Caco-2 (cell line): ENCODE results near the gene PCNX3. TPM values are rescaled to one million over a fixed set of nuclear protein-coding genes. Genes with fewer than 3 reads are reported as not detected.

Experiments
- BruUV-seq: library from RNA; stranded (reverse); fragments of 400-500 nt; replicated peaks from 2 replicates; lab custom pipeline; 2021; lab: Mats Ljungman, UMichigan
- CTCF ChIA-PET: fragments of 300-600 bp; sonication (Branson Sonifier 250); formaldehyde crosslinking; loops from one replicate; lab custom pipeline; 2022; ENCODE audit warnings: antibody characterized with exemption; lab: Charles Lee
- POLR2A ChIA-PET: fragments of 300-600 bp; sonication (Branson Sonifier 250); formaldehyde crosslinking; loops from one replicate; lab custom pipeline; 2022; ENCODE audit warnings: antibody characterized with exemption; lab: Charles Lee
- DNase-seq, 2 experiments: peaks; one replicate each; pipeline versions ENCODE4 v3.0.0 to v3.0.0-alpha.2; 2020 to 2022
- H3K27me3 ChIP-seq: replicated peaks from 2 replicates; pipeline ENCODE4 v1.6.0; 2011; ENCODE audit warnings: low read length; ENCODE audit not compliant: control insufficient read depth, insufficient read depth
- H3K36me3 ChIP-seq: 2 replicates; pipeline ENCODE4 v1.5.1; 2011; ENCODE audit warnings: low read length; ENCODE audit not compliant: control insufficient read depth, insufficient read depth
- H3K4me1 ChIP-seq: fragments of 250-450 bp; sonication (Bioruptor Pico); 2 replicates; pipeline ENCODE4 v1.5.1; 2020; ENCODE audit warnings: mild to moderate bottlenecking
- H3K4me3 ChIP-seq: 2 replicates; pipeline ENCODE4 v1.5.1; 2011; ENCODE audit warnings: low read depth, mild to moderate bottlenecking, control low read depth, low read length
- H3K9me3 ChIP-seq: fragments of 250-450 bp; sonication (Bioruptor Pico); 2 replicates; pipeline ENCODE4 v1.5.1; 2020; ENCODE audit warnings: mild to moderate bottlenecking, moderate library complexity
- H3K27ac Mint-ChIP-seq: one replicate; pipeline ENCODE4 v1.8.0; 2022; ENCODE audit warnings: mixed read lengths; ENCODE audit not compliant: unreplicated experiment
- H3K27me3 Mint-ChIP-seq: one replicate; pipeline ENCODE4 v1.8.0; 2022; ENCODE audit warnings: mixed read lengths; ENCODE audit not compliant: insufficient read depth, unreplicated experiment
- H3K36me3 Mint-ChIP-seq: one replicate; pipeline ENCODE4 v1.8.0; 2022; ENCODE audit warnings: mild to moderate bottlenecking, mixed read lengths; ENCODE audit not compliant: insufficient read depth, unreplicated experiment
- H3K4me1 Mint-ChIP-seq: one replicate; pipeline ENCODE4 v1.8.0; 2022; ENCODE audit warnings: low read depth, mixed read lengths; ENCODE audit not compliant: unreplicated experiment
- H3K4me3 Mint-ChIP-seq: one replicate; pipeline ENCODE4 v1.8.0; 2022; ENCODE audit warnings: mild to moderate bottlenecking, moderate library complexity, mixed read lengths; ENCODE audit not compliant: unreplicated experiment
- H3K9me3 Mint-ChIP-seq: one replicate; pipeline ENCODE4 v1.8.0; 2022; ENCODE audit warnings: mixed read lengths; ENCODE audit not compliant: unreplicated experiment
- intact Hi-C: fragments of 100-400 bp; cut with micrococcal nuclease; formaldehyde crosslinking; loops from one replicate; pipeline ENCODE4 v1.10.0; 2022; ENCODE audit not compliant: unreplicated experiment
- total RNA-seq: library from RNA; stranded (reverse); gene quantifications from 2 replicates; pipeline ENCODE4 v1.2.3, GENCODE V29; 2022
- TF ChIP-seq, protein P1 (sequence below), 2 experiments: fragments of 200-600 bp in 1 of 2; IDR thresholded peaks; 1 replicate in 1 of 2; 2 replicates in 1 of 2; pipeline versions ENCODE4 v1.5.1 to v1.8.0; 2011 to 2022; ENCODE audit warnings: antibody characterized with exemption in 1 of 2, control low read depth in 1 of 2, inconsistent platforms in 1 of 2, low read depth in 1 of 2, low read length in 1 of 2, mild to moderate bottlenecking in 1 of 2, moderate library complexity in 1 of 2; ENCODE audit not compliant: insufficient read depth in 1 of 2, severe bottlenecking in 1 of 2, unreplicated experiment in 1 of 2

The PCNX3 gene
- total RNA-seq, 1 experiment from 2014 or later: 52.7 TPM

- peak in 1 of 2 experiments; percentile 38 for DNase-seq
- Mint-ChIP-seq H3K27me3 (no peaks in the 10 kb centered on the region), H3K4me1 (peaks cover 6% of the 10 kb centered on the region), H3K36me3 (peaks cover 25% of the 10 kb centered on the region), H3K4me3 (peak overlapping the region; percentile 80), H3K27ac (peak overlapping the region; percentile 66), H3K9me3 (no peaks in the 10 kb centered on the region)
- ChIA-PET POLR2A (interaction anchor here (0.5 to 1.9 kb wide), 6 partner anchors 11 to 196 kb away, joined by 4 to 14 read pairs (median 6); partner anchors contain the start of genes PCNX3 and RNASEH2C), CTCF (interaction anchor here (0.5 to 1.9 kb wide), 4 partner anchors 74 to 358 kb away, joined by 3 to 9 read pairs (median 5); partner anchors contain the start of gene MUS81)
- H3K4me1 ChIP-seq: peaks cover 16% of the 10 kb centered on the region; the same call in 1 of the 2 replicates
- peaks cover 8% of the 10 kb centered on the region for H3K36me3 ChIP-seq
- peak overlapping the region; percentile 82 for H3K4me3 ChIP-seq
- intact Hi-C loops: loop anchor here (2.0 kb wide), 2 partner anchors 37 to 49 kb away; partner anchors contain the start of genes MAP3K11 and PCNX3
- H3K9me3 ChIP-seq: no peaks in the 10 kb centered on the region
- TF ChIP-seq, protein P1, sequence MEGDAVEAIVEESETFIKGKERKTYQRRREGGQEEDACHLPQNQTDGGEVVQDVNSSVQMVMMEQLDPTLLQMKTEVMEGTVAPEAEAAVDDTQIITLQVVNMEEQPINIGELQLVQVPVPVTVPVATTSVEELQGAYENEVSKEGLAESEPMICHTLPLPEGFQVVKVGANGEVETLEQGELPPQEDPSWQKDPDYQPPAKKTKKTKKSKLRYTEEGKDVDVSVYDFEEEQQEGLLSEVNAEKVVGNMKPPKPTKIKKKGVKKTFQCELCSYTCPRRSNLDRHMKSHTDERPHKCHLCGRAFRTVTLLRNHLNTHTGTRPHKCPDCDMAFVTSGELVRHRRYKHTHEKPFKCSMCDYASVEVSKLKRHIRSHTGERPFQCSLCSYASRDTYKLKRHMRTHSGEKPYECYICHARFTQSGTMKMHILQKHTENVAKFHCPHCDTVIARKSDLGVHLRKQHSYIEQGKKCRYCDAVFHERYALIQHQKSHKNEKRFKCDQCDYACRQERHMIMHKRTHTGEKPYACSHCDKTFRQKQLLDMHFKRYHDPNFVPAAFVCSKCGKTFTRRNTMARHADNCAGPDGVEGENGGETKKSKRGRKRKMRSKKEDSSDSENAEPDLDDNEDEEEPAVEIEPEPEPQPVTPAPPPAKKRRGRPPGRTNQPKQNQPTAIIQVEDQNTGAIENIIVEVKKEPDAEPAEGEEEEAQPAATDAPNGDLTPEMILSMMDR (IDR thresholded peaks at IDR 0.05; ENCODE audit: insufficient read depth in 1 of 2, low read depth in 1 of 2, low read length in 1 of 2, severe bottlenecking in 1 of 2, unreplicated experiment in 1 of 2): no peak
- BruUV-seq: no TSS peak
- no peaks in the 10 kb centered on the region for H3K27me3 ChIP-seq
Observed at GRCh38 chr11:65663639-65664200, 48.1 kb downstream of the PCNX3 start.

GRCh38 chr11:65672180-65672860 lies 56.7 kb downstream of the PCNX3 start:
- H3K4me3 Mint-ChIP-seq: no peak overlapping the region
- POLR2A ChIA-PET: no interaction called here
- BruUV-seq: no TSS peak

GRCh38 chr11:65672982-65673381 lies 57.4 kb downstream of the PCNX3 start:
- no peaks in the 10 kb centered on the region for H3K27me3 ChIP-seq
- H3K36me3 Mint-ChIP-seq: no peaks in the 10 kb centered on the region
- H3K9me3 ChIP-seq: no peaks in the 10 kb centered on the region
- H3K9me3 Mint-ChIP-seq: no peaks in the 10 kb centered on the region
- no peak overlapping the region for H3K27ac Mint-ChIP-seq
- H3K27me3 Mint-ChIP-seq: no peaks in the 10 kb centered on the region
- H3K4me1 ChIP-seq: no peaks in the 10 kb centered on the region
- no peak overlapping the region for H3K4me3 ChIP-seq
- no peak overlapping the region for H3K4me3 Mint-ChIP-seq
- no peak for DNase-seq
- no peaks in the 10 kb centered on the region for H3K36me3 ChIP-seq
- TF ChIP-seq, protein P1 (IDR thresholded peaks at IDR 0.05; ENCODE audit: insufficient read depth in 1 of 2, low read depth in 1 of 2, low read length in 1 of 2, severe bottlenecking in 1 of 2, unreplicated experiment in 1 of 2): no peak
- no TSS peak for BruUV-seq
- ChIA-PET POLR2A (no interaction called here), CTCF (no interaction called here)
- intact Hi-C loops: no loop called here
- H3K4me1 Mint-ChIP-seq: no peaks in the 10 kb centered on the region

More at GRCh38 chr11:65672180-65672860, 56.7 kb downstream of the PCNX3 start:
- intact Hi-C loops: no loop called here
- no peaks in the 10 kb centered on the region for H3K27me3 Mint-ChIP-seq
- Histone ChIP-seq H3K4me1 (no peaks in the 10 kb centered on the region), H3K9me3 (no peaks in the 10 kb centered on the region), H3K27me3 (no peaks in the 10 kb centered on the region), H3K4me3 (no peak overlapping the region), H3K36me3 (no peaks in the 10 kb centered on the region)
- no peak for DNase-seq
- H3K9me3 Mint-ChIP-seq: no peaks in the 10 kb centered on the region
- H3K4me1 Mint-ChIP-seq: no peaks in the 10 kb centered on the region
- no peak overlapping the region for H3K27ac Mint-ChIP-seq
- TF ChIP-seq, protein P1 (IDR thresholded peaks at IDR 0.05; ENCODE audit: insufficient read depth in 1 of 2, low read depth in 1 of 2, low read length in 1 of 2, severe bottlenecking in 1 of 2, unreplicated experiment in 1 of 2): no peak
- H3K36me3 Mint-ChIP-seq: no peaks in the 10 kb centered on the region
- CTCF ChIA-PET: no interaction called here
